Measurements from ENCODE around the gene NAGLU.

Gene NAGLU

DNA sequence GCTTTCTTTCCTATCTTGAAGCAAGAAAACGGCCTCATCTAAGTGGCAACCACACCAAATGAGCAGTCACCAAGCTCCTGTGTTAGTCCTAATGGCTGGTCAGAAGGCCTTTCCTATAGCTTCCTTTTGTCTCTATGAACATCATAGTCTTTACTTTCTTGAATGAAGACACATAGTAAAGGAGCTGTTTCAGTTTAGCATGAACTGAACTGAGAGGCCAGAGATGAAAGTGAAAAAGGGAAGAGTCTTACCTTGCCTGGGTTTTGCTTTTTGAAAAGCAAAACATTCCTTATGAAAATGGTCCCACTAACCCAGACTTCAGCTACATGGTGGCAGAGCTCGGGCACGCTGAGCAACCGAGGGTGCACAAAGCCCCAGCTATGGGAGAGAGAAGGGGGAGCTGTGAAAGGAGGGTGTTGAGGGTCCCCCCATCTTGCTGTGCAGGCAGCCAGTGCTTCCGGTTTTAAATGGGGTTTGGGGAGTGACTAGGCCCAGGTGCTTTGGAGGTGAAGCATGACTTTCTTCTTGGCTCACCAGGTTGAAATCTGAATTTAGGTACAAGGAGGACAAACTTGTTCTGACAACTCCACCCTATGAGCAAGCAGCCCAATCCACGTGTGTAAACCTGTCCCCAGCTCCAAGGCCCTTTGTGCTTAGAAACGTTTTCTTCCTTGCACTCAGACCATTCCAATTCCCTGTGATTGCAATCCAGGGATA lies 50.6 kb downstream of the NAGLU start:
- DNase-seq: no peak
- TF ChIP-seq, protein P1, sequence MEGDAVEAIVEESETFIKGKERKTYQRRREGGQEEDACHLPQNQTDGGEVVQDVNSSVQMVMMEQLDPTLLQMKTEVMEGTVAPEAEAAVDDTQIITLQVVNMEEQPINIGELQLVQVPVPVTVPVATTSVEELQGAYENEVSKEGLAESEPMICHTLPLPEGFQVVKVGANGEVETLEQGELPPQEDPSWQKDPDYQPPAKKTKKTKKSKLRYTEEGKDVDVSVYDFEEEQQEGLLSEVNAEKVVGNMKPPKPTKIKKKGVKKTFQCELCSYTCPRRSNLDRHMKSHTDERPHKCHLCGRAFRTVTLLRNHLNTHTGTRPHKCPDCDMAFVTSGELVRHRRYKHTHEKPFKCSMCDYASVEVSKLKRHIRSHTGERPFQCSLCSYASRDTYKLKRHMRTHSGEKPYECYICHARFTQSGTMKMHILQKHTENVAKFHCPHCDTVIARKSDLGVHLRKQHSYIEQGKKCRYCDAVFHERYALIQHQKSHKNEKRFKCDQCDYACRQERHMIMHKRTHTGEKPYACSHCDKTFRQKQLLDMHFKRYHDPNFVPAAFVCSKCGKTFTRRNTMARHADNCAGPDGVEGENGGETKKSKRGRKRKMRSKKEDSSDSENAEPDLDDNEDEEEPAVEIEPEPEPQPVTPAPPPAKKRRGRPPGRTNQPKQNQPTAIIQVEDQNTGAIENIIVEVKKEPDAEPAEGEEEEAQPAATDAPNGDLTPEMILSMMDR (IDR thresholded peaks at IDR 0.05; ENCODE audit: low read depth, low read length): no peak
- no peaks in the 10 kb centered on the region for H3K27me3 ChIP-seq (ENCODE audit: insufficient read depth, low read depth, severe bottlenecking)
- H3K36me3 ChIP-seq: peaks cover 94% of the 10 kb centered on the region
- no peak overlapping the region for H3K27ac ChIP-seq
- no peak overlapping the region for H3K4me3 ChIP-seq (ENCODE audit: low read depth, low read length)
- H3K9me3 ChIP-seq (ENCODE audit: severe bottlenecking): no peaks in the 10 kb centered on the region

DNA sequence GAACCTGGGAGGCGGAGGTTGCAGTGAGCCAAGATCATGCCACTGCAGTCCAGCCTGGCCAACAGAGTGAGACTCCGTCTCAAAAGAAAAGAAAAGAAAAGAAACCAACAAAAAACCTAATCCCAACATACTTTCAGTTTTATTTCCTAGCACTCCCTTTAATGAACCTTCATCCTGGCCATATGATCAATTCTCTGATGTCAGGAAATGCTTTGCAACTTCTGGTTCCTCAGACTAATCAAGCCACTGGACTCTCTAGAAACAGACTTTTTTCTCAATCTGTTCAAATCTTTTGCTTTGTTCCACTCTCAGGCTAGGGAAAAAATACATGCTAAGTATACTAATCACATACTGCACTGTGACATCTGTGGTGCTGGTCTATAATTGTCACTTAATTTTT lies 54.8 kb downstream of the NAGLU start:
- DNase-seq: no peak
- TF ChIP-seq, protein P1 (IDR thresholded peaks at IDR 0.05; ENCODE audit: low read depth, low read length): no peak
- no peaks in the 10 kb centered on the region for H3K9me3 ChIP-seq (ENCODE audit: severe bottlenecking)
- no peak overlapping the region for H3K4me3 ChIP-seq (ENCODE audit: low read depth, low read length)
- no peak overlapping the region for H3K27ac ChIP-seq
- no peaks in the 10 kb centered on the region for H3K27me3 ChIP-seq (ENCODE audit: insufficient read depth, low read depth, severe bottlenecking)
- H3K36me3 ChIP-seq: peaks cover 63% of the 10 kb centered on the region

DNA sequence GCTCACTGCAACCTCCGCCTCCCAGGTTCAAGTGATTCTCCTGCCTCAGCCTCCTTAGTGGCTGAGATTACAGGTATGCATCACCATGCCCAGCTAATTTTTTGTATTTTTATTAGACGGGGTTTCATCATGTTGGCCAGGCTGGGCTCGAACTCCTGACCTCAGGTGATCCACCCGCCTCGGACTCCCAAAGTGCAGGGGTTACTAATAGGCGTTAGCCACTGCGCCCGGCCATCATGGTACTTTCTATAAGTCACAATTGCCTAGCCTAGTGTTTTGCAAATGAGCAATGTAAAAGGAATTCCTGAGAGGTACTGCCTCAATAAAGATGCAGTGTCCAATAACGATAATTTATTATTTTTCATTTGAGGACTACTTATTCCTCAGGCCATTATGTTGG lies 55.4 kb downstream of the NAGLU start:
- no peak for DNase-seq
- peaks cover 59% of the 10 kb centered on the region for H3K36me3 ChIP-seq
- H3K9me3 ChIP-seq (ENCODE audit: severe bottlenecking): no peaks in the 10 kb centered on the region
- no peak overlapping the region for H3K4me3 ChIP-seq (ENCODE audit: low read depth, low read length)
- H3K27ac ChIP-seq: no peak overlapping the region
- no peaks in the 10 kb centered on the region for H3K27me3 ChIP-seq (ENCODE audit: insufficient read depth, low read depth, severe bottlenecking)
- TF ChIP-seq, protein P1 (IDR thresholded peaks at IDR 0.05; ENCODE audit: low read depth, low read length): no peak
